COR-L47 (cell line): ENCODE results near the gene PGLYRP3.
"Not testable (repeated sequence)": the region's sequence is repeated elsewhere in the genome, so short reads cannot be mapped to it uniquely, and the experiment has no call there.

Source experiments
- DNase-seq: peaks from one replicate; lab custom pipeline; 2025; lab: John Stamatoyannopoulos, UW

The PGLYRP3 gene

DNA sequence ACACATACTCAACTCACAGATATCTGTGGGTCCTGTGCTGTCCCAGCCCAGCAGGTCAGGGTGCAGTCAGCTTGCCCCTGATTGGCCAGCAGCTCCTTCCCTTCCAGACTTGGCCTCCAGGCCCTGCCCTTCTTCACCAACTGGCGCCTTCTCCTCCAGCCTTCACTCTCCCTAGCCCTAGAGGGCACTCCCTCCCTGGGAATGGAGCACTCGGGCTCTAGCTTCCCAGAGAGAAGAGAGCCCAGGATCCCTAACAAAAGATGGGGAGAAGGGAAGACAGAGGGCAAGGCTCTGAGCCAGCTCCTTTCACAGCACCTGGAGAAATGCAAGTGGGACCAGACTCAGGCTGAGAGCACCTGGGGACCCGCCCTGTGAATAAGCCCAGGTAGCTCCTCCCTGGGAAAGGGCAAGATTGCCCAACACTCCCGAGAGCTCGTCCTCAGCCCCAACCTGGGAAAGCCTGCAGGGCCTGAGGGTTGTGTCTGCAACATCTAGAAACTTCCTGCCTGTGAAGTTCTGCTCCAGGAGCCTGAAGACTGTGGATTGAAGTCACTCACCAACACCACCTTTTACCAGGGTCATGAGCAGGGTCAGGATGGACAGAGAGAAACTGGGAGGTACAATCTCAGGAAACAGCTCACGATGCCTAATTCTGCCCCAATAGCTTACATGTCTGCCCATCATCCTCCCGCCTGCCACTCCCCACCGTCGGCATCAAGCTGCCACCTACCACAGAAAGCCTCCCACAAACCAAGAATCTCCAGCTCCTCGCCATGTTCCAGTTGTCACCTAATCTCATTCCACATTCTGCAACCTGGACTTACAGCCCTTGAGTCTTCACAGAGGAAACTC lies 36.0 kb upstream of the PGLYRP3 start, which contains the start of gene PGLYRP4:
Gene PGLYRP4, minus strand, starts transcription at position 331 of the 852 bp plus-strand sequence. CDS start 909 bp downstream, outside the sequence.
- no peak for DNase-seq

DNA sequence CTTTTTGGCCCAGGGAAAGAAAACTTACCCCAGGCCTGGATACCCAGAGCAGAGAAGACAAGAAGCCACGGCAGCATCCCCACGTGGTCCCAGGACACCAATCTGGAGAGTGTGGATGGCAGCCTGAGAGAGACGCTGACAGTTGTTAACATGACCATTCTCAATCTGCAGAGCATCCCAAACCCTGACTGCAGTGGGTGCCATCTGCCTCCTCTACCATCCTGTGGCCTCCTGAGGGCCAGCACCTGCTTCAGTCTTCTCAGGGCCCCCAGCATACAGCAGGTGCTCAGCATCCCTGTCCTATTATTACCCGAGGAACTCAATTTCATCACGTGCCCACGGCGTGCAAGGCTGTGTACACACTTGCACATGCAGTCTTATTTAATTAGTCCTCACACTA lies 35.1 kb upstream of the PGLYRP3 start:
- no peak for DNase-seq

DNA sequence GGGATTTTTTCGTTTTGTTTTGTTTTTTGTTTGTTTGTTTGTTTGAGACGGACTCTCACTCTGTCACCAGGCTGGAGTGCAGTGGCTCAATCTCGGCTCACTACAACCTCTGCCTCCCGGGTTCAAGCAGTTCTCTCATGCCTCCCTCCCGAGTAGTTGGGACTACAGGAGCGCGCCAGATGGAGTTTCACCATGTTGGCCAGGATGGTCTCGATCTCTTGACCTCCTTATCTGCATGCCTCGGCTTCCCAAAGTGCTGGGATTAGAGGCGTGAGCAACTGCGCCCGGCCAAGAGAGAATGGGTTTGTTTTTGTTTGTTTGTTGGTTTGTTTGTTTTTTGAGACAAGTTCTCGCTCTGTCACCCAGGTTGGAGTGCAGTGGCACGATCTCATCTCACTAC lies 34.3 kb upstream of the PGLYRP3 start:
- DNase-seq: not testable (repeated sequence)

DNA sequence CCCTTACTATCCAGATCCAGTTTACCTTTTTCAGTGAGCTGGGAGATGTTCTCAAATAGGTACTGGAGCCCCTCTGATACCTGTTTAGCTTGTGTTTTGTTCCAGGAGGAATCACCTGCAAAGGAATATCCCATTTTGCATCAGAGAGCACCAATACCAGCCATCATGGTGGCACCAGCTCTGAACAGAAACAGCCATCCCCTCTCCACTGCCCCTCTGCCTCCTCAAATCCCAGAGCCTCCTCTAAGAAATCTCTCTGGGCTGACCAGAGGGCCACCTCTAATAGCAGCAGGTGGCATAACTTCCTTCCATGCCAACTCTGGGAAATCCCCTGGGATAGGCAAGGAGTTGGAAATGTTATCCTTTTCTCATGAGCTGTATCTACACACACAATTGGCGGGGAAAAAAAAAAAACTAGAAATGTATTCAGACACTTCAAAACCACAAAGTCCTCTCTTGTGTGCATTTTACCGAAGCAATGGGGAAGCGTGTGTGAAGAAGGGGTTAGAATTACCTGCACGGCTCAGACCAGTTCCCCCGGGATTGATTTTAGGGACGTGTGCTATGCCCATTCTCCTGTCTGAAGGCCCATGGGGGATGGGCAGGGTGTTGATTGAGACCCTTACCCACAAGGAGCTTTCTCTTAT lies 33.4 kb upstream of the PGLYRP3 start:
- no peak for DNase-seq

DNA sequence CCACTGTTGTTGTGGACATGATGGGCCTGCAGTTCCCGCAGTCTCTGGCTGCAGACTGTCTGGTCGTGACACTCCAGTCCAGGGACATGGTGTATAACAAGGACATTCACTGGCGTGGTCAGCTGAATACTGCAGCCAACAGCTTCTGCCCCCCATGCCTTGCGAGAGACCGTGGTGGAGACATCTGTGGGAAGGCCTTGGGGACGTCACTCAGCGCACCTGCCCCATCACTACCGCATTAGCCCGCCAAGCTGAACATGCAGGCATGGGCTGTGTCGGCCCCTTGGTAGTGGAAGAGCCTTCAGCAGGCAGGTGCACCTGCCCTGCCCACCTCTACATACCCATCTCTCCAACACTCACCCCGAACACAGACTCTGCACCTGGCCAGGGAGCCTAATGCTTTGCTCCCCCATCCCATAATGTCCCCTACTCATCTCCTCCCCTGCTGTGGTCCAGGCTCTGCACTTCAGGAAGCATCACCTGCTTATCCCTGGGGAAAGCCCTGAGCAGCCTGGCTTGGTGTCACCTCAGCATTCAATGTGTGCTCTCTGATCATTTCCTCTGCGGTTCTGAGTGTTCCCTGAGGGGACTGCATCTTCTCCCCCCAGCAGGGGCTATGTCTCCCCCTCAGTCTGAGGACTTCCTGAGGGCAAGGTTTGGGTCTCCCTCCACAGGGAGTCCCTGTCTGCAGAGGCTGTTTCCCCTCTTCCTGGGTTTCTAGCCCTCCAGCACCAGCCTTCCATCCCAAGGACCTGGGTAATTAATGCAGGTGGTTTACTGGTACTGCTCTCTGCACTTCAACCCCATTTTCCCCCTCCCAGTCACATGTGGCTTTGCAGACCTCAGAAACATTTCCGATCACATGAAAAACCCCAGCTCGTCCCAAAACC lies 32.7 kb upstream of the PGLYRP3 start:
- DNase-seq: no peak

DNA sequence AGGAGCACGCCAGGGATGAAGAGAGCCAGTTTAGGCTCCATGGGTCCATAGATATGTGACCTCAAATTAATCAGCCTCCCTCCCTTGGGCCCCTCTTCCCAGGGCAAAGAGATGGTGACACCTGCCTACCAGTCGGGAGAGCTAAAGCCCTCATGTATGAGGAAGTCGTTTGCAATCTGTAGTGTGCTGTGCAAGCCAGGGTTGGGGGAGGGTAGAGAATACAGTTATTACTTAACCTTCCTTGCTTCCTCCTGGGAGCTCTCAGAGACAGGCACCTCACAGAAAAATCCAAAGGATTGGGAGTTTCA lies 31.9 kb upstream of the PGLYRP3 start:
- DNase-seq: no peak

DNA sequence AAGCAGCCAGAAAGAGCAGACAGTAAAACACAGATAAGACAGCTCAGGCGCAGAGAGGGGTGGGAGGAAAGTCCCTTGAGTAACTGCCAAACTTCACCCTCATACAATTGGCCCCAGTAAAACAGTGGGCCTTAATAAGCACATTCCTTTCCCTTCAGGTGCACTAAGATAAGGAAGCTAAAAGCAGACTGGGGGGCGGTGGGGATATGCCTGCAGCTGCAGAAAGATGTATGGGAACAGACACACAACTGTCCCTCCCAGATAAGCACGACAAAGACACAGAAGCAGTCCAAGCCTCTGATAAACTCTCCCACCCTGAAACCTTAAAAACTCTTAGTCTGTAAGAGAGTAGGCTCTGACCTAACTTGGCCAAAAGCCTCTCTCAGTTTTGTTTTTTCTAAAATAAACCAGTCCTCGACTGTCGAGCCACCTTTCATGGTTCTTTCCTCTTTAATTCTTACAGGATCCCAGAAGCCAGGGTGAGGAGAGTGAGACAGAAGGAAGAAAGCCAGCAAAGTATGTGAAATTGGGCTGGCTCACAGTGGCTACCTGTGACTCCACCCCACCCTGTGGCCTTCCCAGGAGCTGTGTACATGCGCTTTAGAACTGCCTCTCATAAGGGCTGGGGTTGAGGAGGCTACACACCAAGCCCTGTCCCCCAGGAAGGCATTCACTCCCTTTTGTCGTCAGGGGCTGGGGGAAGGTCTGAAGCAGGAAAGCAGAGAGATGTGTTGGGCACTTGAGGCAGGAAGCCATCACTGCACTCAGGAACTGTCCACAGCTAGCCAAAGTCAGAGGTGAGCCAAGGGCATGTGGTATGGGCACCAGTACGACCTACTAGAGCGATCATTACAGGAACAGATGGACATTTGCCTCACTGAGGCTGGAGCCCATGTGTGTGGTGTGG lies 31.3 kb upstream of the PGLYRP3 start:
- DNase-seq: no peak

DNA sequence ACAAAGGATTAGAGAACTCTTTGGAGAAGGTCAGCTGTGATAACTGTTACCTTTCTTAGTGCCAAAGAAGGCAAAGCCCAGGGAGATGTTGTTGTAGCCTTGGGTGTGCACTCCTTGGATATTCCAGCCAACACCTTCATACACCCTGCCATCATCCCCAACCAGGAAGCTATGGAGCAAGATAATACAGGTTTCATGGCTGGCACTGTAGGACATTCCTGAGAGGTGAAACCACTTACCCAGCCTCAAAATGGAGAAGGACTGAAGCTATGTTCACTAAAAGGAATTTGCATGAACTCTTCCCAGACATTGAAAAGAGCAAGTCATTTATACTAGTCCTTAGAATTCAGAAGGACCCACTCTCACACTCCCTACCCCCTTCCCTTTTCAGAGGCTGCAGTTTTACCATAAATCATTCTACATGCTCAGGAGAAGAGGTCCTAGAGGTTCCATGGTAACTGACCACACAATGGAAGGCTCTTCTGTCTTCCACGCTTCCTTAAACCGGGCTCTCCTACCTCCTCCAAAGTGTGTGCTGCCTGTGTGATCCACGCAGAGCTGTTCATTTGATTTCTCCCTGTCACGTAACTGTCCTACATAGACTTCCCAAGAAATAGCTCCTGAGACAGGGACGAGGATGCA lies 30.4 kb upstream of the PGLYRP3 start:
- DNase-seq: no peak

DNA sequence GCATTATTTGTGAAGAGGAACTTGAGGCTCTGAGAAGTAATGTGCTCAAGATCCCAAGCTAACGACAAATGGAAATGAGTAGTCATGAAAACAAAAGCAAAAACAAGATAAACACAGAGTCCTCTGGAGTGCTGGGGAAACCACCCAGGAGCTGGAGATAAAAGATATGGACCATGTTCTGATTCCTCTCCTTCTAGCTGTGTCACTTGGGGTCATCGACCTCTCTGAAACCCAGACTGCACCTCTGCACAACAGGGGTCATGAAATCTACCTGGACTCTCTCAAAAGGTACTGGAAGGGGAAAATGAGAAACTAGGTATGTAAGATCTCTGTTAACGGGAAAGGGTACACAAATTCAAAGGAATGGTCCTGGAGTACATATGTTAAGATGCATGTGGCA lies 29.4 kb upstream of the PGLYRP3 start:
- DNase-seq: no peak

DNA sequence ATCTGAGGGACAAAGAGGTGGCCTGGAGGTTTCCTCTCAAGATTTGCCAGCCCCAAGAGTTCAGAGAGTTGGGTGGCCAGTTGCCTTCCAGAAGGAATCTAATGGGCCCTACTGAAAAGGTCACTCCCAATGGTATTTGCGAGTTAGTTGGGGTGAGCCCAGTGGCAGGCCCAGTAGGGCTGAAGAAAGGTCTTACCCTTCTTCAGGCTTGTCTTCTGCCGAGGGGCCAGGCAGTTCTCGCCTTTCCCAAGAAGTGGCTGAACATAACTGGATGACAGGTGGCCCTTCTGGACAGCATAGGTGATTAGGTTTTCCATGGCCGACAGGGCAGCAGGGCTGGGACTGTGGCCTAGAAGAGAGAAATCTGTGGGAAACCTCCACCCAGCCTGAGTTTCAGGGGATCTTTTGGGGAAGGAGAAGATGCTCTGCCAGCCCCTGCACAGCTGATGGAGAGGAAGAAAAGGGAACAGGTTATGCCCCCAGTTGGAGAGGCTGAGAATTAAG lies 28.7 kb upstream of the PGLYRP3 start:
- DNase-seq: no peak

DNA sequence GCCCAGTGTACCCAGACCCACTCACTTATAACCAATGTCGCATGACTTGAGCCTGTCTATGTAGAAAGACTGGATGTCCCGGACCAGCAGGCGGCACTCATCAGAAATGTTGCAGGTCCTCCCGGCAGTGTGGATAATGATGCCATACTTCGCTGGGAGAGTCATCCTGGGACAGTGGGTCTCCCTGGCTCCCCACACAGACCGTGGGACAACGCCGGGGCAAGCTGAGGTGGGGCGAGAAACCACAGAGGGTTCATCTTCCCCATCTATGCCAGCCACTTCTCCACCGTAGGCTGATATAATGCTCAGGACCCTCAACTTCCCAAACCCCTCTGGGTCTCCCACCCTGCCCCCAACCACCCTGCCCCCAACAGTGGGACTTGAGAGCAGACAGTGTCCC lies 27.6 kb upstream of the PGLYRP3 start:
- no peak for DNase-seq

DNA sequence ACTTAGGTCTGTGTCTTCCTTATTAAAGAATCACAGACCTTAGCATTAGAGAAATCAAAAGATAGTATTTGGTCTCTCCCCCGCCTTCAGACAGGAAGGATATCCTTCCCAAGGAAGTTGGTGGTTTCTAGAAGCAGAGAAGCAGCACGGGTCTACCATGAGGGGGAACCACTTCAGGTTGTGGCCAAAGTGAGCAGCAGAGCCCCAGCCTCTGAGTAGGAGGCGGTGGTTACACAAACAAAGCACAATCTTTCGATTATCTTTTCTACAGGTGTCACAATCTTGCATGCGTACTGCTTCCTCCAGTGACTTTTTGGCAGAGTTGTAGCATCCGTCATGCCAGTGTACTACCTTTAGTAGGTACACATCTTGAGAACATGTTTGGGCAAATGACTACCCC lies 27.1 kb upstream of the PGLYRP3 start:
- no peak for DNase-seq

DNA sequence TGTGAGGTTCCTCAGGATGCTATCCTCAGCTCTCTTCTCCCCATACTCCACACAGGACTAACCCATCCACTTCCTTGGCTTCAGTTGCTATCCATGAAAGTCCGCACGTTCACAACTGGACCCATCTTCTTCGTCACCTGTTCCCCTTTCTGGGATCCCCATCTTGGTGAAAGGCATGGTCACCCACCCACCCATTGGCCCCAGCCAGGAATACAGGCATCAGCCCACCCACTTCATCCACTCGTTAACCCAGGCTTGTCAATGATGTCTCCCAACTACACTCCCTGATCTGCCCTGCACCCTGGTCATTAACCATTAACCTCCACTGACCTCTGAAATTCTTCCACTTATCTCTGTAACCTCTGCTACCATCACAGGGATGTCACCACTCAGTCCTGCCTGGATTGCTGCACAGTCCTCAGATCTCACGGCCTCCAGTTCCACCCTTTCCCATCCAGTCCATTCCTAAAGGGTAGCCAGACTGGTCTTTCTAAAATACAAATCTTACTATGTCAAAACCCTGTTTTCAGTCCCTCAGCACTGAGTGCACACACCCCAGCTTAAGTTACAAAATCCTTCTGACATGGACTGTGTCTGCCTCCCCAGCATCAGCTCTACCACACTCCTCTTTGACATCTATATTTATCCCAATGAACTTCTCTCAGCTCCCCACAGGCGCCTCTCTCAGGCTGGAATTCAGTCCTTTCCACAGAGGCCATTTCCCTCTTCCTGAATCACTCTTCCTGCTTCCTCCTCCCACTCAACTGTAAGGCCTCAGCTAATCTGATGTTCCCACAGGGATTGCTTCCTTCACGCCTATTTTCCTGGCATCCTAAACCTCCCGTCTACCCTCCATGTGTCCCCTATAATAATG lies 25.5 kb upstream of the PGLYRP3 start:
- no peak for DNase-seq

DNA sequence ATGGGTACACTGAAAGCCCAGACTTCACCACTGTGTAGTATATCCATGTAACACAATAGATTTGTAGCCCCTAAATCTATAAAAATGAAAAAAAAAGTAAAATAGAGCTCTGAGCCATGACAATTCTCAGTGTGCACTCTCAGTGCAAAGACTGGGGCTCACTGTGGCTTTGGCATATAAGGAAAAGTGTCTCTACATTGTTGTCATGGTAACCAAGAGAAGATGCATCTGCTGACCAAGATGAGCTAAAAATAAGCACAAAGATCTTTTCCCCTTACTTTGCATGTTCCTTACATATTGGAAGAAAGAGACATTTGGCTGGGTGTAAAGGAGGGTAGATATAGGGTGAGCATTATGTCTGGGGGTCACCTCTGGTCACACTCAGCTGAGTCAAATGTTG lies 23.9 kb upstream of the PGLYRP3 start:
- DNase-seq: no peak

DNA sequence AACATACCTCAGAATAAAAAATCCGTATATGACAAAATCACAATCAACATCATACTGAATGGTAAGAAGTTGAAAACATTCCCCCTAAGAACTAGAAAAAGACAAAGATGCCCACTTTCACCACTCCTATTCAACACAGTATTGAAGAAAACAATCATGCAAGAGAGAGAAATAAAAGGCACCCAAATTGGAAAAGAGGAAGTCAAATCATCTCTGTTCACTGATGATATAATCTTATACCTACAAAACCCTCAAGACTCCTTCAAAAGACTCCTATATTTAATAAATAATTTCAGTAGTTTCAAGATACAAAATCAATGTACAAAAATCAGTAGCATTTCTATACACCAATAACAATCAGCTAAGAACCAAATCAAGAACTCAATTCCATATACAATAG lies 21.1 kb upstream of the PGLYRP3 start:
- DNase-seq: no peak

DNA sequence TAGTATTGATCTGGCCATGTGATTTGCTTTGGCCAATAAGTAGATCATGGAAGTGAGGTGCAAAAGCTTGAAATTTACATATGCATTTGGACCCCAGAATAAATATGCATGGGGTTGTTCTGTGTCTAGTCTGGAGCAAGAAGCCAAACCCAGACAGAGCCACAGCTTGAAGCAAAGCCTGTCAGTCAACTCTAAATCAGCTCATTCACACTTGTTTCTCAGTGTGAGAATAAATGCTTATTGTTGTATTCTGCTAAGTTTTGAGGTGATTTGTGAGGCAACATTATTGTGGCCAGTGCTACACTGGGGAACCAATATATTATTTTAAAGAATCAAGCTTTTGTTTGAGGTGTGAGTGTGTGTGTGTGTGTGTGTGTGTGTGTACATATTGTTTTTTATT lies 12.2 kb upstream of the PGLYRP3 start:
- no peak for DNase-seq

DNA sequence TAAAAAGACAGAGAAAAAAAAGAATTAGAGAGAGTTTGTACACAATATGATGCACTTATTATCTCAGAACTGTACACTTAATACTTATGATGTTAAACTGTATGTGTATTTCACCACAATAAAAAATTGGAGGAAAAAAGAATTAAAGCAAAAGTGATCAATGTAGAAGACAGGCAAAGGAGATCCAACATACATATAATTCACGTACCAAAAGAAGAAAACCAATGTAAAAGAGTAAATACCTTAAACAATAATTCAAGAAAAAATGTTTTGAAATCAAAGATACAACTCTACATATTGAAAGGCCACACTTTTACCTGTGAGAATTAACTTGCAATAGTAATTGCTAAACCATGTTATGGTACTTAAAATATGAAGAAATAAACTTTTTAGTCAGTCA lies 9.8 kb upstream of the PGLYRP3 start:
- DNase-seq: no peak

DNA sequence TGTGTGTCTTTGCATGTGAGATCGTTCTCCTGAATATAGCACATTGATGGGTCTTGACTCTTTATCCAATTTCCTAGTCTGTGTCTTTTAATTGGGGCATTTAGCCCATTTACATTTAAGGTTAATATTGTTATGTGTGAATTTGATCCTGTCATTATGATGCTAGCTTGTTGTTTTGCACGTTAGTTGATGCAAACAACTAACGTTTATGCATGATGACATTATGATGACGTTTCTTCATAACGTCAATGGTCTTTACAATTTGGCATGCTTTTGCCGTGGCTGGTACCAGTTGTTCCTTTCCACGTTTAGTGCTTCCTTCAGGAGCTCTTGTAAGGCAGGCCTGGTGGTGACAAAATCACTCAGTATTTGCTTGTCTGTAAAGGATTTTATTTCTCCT lies 5.4 kb upstream of the PGLYRP3 start:
- not testable (repeated sequence) for DNase-seq

DNA sequence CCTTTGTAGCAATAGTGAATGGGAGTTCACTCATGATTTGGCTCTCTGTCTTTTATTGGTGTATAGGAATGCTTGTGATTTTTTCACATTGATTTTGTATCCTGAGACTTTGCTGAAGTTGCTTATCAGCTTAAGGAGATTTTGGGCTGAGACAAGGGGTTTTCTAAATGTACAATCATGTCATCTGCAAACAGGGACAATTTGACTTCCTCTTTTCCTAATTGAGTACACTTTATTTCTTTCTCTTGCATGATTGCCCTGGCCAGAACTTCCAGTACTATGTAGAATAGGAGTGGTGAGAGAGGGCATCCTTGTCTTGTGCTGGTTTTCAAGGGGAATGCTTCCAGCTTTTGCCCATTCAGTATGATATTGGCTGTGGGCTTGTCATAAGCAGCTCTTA lies 3.3 kb upstream of the PGLYRP3 start:
- DNase-seq: not testable (repeated sequence)

DNA sequence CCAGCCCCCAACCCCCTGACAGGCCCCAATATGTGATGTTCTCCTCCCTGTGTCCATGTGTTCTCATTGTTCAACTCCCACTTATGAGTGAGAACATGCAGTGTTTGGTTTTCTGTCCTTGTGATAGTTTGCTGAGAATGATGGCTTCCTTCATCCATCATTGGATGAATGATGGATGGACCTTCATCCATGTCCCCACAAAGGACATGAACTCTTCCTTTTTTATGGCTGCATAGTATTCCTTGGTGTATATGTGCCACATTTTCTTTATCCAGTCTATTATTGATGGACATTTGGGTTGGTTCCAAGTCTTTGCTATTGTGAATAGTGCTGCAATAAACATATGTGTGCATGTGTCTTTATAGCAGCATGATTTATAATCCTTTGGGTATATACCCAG lies 1.6 kb upstream of the PGLYRP3 start:
- DNase-seq: not testable (repeated sequence)
